ENCODE data around the gene ETNK2.
A peak's percentile ranks its signal among the peaks of the same experiment; 100 is the strongest.

Gene ETNK2

DNA sequence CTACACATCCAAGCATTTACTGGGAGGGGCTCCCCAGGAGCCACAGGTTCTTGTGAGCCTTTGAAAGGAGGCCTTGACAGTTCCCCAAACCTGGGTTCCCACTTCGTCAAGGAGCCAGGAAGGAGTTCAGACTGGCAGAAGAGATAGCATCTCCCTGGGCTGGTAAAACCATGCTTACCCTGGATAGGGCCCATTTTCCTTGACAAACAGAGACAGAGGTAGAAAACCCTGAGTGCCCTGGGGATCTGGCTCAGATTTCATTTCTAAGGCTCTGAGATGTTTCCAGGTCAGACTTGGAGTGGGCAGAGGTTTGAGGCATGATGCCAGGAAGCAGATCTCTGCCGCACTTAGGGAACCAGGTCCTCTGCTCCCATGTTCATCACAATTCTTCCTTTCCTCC is 2.7 kb downstream of the ETNK2 start:
- no peak for DNase-seq (ENCODE audit: low read depth in 1 of 2, low spot score in 1 of 2)

- no peak for DNase-seq (ENCODE audit: low read depth in 1 of 2, low spot score in 1 of 2)
These were observed 4.1 kb downstream of the ETNK2 start for GRCh38 chr1:204147406-204148383.

DNA sequence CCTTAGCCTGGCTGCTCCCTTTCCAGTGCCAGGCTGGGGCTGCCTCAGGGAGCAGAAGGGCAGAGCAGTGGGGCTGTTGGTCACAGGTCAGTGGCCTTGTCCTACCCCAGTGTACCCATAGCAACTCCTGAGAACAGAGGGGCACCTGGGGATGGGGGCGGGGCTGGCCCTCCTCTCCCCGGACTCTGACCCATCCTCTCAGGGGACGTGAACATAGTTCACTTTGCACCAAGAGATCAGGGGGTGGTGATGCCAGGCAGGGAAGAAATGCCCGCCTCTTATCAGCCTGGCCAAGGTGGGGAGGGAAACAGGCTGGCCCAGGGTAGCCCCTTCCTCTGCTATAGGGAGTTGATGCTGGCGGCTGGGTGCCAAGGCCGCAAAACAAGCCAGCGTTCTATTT is 4.9 kb downstream of the ETNK2 start:
- no peak for DNase-seq (ENCODE audit: low read depth in 1 of 2, low spot score in 1 of 2)

DNA sequence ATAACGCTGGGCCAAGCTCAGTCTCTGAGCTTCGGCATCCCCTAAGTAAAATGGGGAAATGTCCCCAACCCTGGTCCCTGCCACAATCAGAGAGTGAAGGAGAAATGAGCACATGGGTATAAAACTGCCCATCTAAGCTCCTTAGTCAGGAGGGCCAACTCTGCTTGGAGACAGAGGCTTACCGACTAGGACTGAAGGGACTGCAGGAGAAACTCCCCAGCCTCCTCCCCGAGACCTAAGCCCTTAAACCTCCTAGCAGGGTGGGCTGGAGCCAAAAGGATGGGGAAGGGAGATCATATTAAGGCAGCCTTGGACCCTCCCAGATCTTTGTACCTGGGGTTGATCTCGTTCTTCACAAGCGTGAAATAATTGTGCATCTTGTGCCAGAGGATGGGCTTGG is 5.5 kb downstream of the ETNK2 start:
- no peak for DNase-seq (ENCODE audit: low read depth in 1 of 2, low spot score in 1 of 2)

GRCh38 chr1:204145033-204145504 is 6.8 kb downstream of the ETNK2 start:
- no peak for DNase-seq (ENCODE audit: low read depth in 1 of 2, low spot score in 1 of 2)

GRCh38 chr1:204143276-204144041 is 8.4 kb downstream of the ETNK2 start:
- no peak for DNase-seq (ENCODE audit: low read depth in 1 of 2, low spot score in 1 of 2)

DNA sequence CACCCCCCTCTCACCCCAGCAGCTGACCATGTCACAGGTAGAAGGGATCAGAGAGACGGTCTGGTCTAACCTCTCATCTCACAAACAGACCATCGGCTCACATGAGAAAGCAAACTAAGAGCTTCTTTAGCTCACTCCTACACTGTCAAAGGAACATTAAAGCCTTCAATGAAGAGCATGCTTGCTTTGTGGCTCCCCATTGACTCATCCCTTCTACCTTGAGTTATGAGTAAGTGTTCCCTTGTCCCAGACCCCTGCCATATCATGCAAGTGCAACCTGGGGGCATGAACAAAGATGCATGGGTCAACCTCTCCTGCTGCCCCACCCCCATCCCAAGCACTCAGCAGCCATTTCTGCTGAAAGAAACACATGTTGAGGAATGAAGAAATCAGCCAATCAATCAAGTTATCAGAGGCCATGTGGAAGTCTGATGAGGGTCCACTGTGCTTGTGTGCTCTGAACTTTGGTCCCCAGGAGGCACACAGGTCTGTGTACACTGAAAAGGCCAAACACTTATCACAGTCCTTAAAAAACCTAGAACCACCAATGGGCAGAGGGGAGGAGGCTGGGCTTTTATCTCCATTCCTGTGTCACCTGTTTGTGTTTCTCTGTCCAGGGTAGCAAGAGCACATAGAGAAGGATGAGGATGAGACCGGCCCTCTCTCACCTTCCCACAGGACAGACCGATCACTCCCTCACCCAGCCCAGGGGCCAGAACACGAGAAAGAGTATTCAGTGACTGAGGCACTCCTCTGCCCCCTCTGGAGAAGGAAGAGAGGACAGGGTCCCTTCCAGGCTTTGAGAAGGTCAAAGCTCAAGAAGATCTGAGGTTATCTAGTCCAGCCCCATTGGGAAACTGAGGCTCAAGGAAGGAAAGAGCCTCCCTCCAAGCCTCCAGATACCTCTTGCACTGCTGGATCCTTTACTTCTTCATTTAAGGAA is 9.5 kb downstream of the ETNK2 start:
- no peak for DNase-seq (ENCODE audit: low read depth in 1 of 2, low spot score in 1 of 2)

GRCh38 chr1:204141131-204141530 is 10.7 kb downstream of the ETNK2 start:
- DNase-seq (ENCODE audit: low read depth in 1 of 2, low spot score in 1 of 2): no peak

DNA sequence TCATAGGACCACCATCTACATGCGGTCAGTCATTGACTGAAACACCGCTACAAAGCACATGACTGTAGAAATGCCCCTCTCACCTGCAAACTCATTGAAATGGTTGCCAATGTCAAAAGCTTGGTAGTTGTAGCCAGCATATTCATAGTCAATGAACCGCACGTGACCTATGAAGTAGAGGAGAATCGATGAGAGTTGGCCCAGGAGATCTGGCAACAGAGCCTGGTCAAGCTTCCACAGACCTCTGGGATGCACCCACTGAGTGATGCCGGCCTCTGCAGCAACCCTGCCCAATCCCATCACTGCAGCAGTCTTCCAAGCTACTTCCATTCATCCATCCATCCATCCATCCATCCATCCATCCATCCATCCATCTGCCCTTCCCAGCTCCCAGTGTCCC is 11.9 kb downstream of the ETNK2 start:
- no peak for DNase-seq (ENCODE audit: low read depth in 1 of 2, low spot score in 1 of 2)

- DNase-seq (ENCODE audit: low read depth in 1 of 2, low spot score in 1 of 2): no peak
These were observed 12.8 kb downstream of the ETNK2 start for GRCh38 chr1:204139088-204139487.

DNA sequence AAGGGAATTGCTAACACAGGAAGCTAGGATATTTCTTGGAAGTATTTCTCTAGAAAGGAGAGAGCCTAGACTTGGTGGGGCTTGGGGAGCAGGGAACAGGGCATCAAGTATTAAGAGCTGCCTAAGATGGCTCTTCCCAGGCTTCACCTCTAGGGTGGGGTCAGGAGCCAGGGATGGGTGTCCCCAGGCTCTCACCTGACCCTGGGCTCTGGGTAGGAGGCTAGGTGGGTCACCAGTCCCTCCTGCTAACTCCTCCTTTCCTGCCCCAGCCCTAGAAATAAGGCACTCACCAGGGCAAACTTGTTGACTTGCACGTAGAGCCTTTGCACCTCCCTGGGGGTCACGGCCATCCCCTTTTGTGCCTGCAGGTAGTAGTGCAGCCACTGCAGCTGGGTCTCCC is 15.0 kb downstream of the ETNK2 start:
- no peak for DNase-seq (ENCODE audit: low read depth in 1 of 2, low spot score in 1 of 2)

GRCh38 chr1:204134103-204134502 is 17.7 kb downstream of the ETNK2 start:
- DNase-seq (ENCODE audit: low read depth in 1 of 2, low spot score in 1 of 2): no peak

- DNase-seq (ENCODE audit: low read depth in 1 of 2, low spot score in 1 of 2): no peak
These were observed 19.1 kb downstream of the ETNK2 start for GRCh38 chr1:204132718-204133117.

DNA sequence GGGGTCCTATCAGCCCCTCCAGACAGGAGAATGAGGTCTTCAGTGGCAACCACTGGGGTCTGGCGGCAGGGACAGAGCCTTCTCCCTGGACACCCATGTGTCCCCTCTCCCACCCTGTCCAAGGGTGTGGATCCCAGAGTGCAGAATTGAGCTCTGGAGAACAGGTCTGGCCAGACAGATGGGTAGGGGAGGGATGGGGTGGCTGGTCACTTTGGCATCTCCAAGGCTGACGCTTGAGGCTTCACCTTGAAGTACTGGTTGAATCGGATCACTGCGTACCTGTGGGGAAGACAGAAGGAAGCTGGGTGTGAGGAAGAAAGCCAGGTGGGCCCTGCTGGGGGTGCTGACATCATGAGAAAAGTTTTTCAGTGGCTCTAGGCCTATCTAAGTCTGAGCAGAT is 19.9 kb downstream of the ETNK2 start:
- DNase-seq (ENCODE audit: low read depth in 1 of 2, low spot score in 1 of 2): no peak

GRCh38 chr1:204130981-204131892 is 20.6 kb downstream of the ETNK2 start:
- DNase-seq (ENCODE audit: low read depth in 1 of 2, low spot score in 1 of 2): no peak

GRCh38 chr1:204130178-204130577 is 21.7 kb downstream of the ETNK2 start:
- no peak for DNase-seq (ENCODE audit: low read depth in 1 of 2, low spot score in 1 of 2)

DNA sequence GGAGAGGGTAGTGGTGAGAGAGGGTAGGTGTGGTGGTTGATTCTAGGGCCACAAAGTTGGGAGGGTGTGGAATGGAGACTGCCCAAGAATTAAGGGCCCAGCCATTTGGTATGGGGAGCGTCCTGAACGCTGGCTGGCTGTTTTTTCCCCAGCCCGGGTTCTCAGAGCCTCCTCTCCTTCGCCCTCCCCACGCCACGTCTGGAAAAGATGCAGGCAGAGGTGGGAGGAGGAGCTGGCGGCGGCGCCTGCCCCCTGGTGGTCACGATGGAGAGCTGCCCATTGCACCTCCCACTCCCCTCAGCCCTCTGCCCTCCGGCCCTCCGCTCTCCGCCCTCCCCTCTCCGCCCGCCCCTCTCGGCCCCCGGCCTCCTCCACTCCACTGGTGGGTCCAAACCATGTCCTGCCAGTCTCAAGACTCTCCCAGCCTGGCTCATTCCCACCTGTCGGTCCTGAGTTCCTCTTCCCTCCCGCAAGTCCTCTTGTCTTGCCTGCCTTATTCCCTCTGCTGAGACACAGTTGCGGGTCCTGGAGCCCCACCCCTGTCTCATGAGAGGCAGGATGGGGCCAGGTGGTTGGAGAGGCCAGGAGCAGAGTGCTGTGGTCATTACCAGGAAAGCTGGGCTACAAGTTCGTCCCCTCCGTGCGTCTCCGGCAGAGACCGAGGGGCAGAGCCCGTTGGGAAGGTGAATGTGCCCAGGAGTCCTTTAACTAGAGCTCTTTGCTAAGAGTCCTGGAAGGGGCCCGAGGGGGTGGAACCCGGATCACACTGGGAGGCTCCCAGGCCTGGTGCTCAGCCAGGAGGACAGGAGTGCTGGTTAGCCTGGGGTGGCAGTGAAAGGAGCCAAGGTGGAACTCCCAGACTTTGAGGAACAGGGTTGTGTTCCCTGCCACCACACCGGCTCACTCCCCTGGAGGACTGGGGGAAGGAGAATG is 22.6 kb downstream of the ETNK2 start:
- peak in 1 of 2 donors; percentile 38 for DNase-seq (ENCODE audit: low read depth in 1 of 2, low spot score in 1 of 2)

DNA sequence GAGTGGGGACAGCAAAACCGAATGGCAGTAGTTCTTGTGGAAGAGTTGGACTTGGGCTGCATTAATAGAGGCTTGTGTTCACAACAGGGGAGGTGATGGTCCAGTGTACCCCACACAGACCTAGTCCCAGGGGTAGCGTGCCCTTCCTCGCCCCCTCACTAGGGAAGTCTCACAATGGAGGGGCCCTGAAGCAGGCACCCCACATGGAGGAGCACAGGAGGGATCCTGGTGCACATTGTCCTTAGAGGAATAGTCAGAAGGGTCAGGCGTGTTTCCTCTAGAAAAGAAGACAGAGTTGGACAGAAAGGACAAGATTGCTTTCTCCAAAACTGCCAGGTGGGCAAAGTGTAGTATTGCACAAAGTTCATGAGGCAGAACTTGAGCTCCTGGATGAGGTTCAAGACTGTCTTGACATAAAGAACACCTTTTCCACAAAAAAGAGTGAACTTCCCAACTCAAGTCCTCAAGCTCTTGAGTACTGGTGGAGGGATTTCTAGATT is 23.3 kb downstream of the ETNK2 start:
- no peak for DNase-seq (ENCODE audit: low read depth in 1 of 2, low spot score in 1 of 2)

All from activated T-helper 1 cell treated with anti-CD3 and anti-CD28 coated beads, Interleukin-2, amount 50 U/mL, for 16 hours (primary cell).